Stimulated activated naive CD8-positive, alpha-beta T cell treated with anti-CD3 and anti-CD28 coated beads, Interleukin-15, Interleukin-2, amounts not matched to agents 100 ng/mL and 50 ng/mL, for 24 hours (primary cell): ENCODE results near the gene NCBP2L.
"Not testable (repeated sequence)": the region's sequence is repeated elsewhere in the genome, so short reads cannot be mapped to it uniquely, and the experiment has no call there.

Experiments used
- H3K27ac Mint-ChIP-seq: one replicate; pipeline ENCODE4 v1.8.0; 2021; ENCODE audit warnings: mild to moderate bottlenecking, mixed read lengths
- H3K27me3 Mint-ChIP-seq: one replicate; pipeline ENCODE4 v1.8.0; 2021; ENCODE audit warnings: mixed read lengths
- H3K36me3 Mint-ChIP-seq: one replicate; pipeline ENCODE4 v1.8.0; 2021; ENCODE audit warnings: low read depth, mixed read lengths
- H3K4me1 Mint-ChIP-seq: one replicate; pipeline ENCODE4 v1.8.0; 2021; ENCODE audit warnings: low read depth, mixed read lengths
- H3K4me3 Mint-ChIP-seq: one replicate; pipeline ENCODE4 v1.8.0; 2021; ENCODE audit warnings: mild to moderate bottlenecking, mixed read lengths
- H3K9me3 Mint-ChIP-seq: one replicate; pipeline ENCODE4 v1.8.0; 2021; ENCODE audit warnings: mixed read lengths

The NCBP2L gene

DNA sequence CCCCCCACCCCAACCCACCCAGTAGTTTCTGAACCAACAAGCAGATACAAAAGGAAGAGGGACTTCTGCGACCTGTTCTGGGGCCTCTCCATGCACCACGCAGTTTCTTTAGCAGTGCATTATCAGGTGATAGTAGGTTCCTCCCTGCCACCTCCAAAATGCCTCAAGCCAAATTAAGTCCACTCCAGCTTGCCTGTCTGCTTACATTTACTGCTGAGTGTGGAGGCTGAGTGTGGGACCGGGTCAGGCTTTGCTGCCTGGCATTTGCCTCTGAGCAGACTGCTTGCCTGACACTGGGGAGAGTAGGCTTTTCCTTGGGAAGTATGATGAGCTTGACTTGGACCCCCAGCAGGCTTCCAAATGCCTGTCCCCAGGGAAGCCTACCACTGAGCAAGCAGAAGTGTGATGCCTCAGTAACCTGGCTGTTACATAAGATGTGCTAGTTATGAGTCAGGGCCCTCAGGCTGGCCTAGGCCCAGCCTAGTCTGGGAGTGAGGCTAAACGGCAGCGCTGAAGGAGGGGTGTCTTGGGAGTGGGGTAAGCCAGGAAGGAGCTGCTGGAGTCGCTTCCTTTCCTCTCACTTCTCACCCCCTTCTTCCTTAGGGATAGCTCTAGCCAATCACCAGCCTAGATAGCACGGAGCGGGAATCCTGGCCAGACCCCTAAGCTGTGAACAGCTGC, 10.9 kb upstream of the NCBP2L start:
- no peaks in the 10 kb centered on the region for H3K9me3 Mint-ChIP-seq
- H3K27me3 Mint-ChIP-seq = no peaks in the 10 kb centered on the region
- no peak overlapping the region for H3K4me3 Mint-ChIP-seq
- H3K4me1 Mint-ChIP-seq = no peaks in the 10 kb centered on the region
- H3K27ac Mint-ChIP-seq = no peak overlapping the region
- no peaks in the 10 kb centered on the region for H3K36me3 Mint-ChIP-seq

DNA sequence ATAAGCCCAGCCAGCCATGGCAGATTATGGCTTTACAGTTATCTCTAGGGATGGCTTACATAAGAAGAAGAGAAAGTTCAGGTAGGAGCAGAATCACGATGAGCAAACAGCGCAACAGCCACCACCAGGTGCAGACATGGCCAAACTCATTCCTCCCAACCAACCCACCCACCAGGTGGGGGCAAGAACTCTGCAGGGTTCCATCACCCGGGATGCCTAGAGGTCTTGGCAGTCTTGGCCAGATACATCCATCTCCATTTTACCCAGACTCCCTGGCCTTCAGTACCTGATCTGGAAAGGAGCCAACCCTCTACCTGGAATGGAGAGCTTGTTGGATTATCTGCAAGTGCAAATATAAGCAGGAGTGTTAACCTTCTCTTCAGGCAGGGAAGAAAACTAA, 9.5 kb upstream of the NCBP2L start:
- Mint-ChIP-seq H3K27ac (no peak overlapping the region), H3K9me3 (no peaks in the 10 kb centered on the region), H3K4me1 (no peaks in the 10 kb centered on the region), H3K27me3 (no peaks in the 10 kb centered on the region), H3K4me3 (no peak overlapping the region), H3K36me3 (no peaks in the 10 kb centered on the region)

DNA sequence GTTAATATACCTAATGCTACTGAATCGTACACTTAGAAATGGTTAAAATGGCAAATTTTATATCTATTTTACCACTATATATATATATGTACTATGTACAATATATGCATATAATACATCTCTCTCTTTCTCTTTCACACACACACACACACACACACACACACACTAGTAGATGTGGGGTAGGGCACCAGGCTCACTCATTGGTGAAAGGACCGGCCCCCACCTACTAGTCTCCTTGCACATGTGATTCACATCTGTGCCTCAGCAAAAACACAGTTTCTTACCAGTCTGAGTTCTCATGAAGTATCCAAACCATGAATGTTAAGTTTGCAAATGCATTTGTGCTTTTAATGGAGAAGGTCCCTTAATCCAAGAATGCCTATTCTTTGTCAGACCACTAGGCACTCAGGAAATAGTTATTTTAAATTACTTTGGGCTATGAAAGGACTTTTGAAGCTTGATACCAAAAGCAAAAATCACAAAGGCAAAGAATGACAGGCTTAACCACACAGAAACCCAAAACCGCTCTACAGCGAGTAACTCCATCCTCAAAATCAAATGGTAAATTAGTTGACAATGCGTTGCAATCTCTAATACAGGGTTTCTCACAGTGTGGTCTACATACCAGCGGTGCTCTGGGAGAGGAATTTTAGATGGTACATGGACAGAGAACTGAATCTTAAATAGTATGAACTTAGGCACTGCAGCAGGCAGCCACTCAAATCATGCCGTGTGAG, 7.8 kb upstream of the NCBP2L start:
- Mint-ChIP-seq H3K27ac (no peak overlapping the region), H3K4me3 (no peak overlapping the region), H3K27me3 (no peaks in the 10 kb centered on the region), H3K4me1 (no peaks in the 10 kb centered on the region), H3K36me3 (no peaks in the 10 kb centered on the region), H3K9me3 (no peaks in the 10 kb centered on the region)

DNA sequence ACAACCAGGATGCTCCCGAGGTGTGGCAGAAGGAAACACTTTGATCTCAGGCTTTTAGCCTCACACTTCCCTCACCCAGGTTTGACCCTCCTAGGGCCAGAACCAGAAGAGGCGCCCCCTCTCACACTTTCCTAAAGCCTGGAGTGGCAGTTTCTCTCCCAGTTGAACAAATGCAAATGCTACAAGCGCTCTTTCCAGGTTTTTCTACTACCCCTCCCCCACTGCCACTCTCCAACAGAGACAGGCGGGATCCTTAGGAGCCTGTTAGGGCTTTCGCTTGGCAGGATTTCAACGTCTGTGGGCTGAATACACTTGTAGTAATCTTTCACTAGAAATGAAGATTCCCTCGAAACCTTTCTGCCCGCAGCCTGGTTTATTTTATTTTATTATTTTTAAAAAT, 4.3 kb upstream of the NCBP2L start:
- no peaks in the 10 kb centered on the region for H3K36me3 Mint-ChIP-seq
- no peaks in the 10 kb centered on the region for H3K9me3 Mint-ChIP-seq
- H3K4me3 Mint-ChIP-seq = no peak overlapping the region
- no peak overlapping the region for H3K27ac Mint-ChIP-seq
- peaks cover 9% of the 10 kb centered on the region for H3K4me1 Mint-ChIP-seq
- no peaks in the 10 kb centered on the region for H3K27me3 Mint-ChIP-seq

DNA sequence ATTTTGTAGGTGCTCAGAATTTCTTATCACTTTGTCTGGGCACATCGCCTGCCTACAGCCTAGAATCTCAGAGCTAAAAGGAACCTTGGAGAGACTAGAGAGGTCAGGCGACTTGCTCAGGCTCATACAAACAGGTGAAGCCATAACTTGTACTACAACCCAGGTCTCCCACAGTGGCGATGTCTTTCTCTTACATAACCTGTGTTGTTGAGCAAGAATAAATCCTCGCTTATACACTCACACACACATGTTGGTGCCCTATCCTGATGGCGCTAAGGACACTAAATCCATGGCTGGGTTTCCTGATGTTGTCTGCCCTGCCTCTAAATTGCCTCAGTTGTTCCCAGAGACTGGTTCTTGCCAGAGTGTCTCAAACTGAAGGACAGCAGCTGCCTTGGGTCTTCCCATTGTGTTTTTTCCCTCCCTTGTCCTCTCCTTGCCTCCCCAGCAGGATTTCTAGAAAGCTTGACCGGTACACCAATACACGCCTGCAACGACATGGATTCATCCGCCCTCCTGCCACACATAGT, 3.6 kb upstream of the NCBP2L start:
- H3K27ac Mint-ChIP-seq = no peak overlapping the region
- H3K27me3 Mint-ChIP-seq = no peaks in the 10 kb centered on the region
- no peaks in the 10 kb centered on the region for H3K9me3 Mint-ChIP-seq
- H3K4me3 Mint-ChIP-seq = no peak overlapping the region
- H3K4me1 Mint-ChIP-seq = peaks cover 9% of the 10 kb centered on the region
- no peaks in the 10 kb centered on the region for H3K36me3 Mint-ChIP-seq

DNA sequence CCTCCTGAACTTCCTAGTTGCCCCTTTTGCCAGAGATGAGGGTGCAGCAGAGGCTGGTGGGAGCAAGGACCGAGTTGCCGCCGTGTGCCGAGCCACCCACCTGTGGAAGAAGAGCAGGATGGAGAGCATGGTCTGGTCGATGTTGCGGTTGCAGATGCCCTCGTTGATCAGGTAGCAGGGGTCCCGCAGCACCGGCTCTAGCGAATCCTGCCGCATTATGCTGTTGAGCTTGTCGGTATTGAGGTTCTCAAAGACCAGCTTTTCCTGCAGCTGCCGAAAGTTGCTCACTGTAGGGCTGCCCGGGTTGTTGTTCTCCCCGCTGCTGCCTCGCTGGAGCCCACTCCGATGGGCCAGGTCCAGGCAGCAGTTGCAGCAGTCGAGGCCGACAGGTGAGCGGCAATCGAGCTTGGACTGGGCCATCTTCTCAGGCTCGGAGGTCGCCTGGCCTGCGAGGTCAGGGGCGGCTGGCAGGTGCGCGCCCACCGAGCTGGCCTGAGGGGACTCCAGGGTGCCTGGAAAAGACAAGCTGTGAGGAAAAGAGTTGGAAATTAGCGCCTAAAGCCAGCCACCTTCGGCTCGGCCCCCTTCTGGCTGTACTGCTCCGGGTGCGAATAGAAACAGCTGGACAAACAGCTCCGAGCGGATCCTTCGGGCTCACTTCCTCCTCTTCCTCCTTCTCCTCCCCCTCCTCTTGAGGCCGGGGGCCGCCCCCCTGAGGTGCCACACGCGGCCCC, 2.4 kb upstream of the NCBP2L start:
- H3K27ac Mint-ChIP-seq = no peak overlapping the region
- peaks cover 9% of the 10 kb centered on the region for H3K4me1 Mint-ChIP-seq
- H3K27me3 Mint-ChIP-seq = no peaks in the 10 kb centered on the region
- peak overlapping the region; percentile 48 for H3K4me3 Mint-ChIP-seq
- no peaks in the 10 kb centered on the region for H3K36me3 Mint-ChIP-seq
- no peaks in the 10 kb centered on the region for H3K9me3 Mint-ChIP-seq

DNA sequence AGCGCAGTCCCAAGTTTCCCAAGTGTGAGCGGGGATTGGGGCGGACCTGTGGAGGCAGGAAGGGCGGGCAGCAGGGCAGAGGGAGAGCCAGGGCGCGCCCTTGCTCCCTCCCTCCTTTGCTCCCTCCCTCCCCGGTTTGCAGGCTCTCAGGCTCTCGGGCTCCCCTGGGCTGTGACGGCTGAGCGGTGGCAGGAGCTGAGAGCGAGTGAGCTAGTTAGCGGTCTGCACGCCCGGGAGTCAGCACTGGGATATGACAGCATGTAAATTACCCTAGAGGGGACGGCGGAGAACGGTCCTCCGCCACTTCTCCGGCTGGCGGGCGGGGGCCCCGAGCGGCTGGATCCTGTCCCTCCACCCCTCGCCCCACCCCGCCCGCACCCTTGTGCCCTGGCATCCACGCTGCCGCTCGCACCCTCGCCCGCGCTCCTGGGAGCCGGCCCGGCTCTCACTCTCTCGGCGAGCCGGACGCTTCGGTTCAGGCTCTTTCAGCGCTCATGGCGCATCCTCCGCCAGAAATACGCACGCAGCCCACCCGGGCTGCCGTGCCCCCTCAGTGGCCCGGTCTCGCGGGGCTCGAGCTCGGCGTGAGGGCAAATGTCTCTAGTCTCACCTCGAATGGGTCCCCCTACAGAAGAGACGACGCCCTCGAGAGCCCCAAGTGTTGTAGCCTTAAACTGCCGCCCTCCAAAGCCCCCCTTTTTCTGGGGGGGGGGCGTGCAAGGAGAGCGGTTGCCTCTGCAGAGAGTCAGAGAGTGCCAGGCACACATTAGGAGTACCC, 1.6 kb upstream of the NCBP2L start, which contains the start of gene TSC22D3:
Gene TSC22D3, minus strand, starts transcription at position 54 of the 778 bp plus-strand sequence. CDS start 368 bp downstream, outside the sequence.
- H3K36me3 Mint-ChIP-seq = no peaks in the 10 kb centered on the region
- no peaks in the 10 kb centered on the region for H3K9me3 Mint-ChIP-seq
- H3K27ac Mint-ChIP-seq = peak within 1 kb of the TSS; percentile 81
- peaks cover 9% of the 10 kb centered on the region for H3K4me1 Mint-ChIP-seq
- H3K27me3 Mint-ChIP-seq = no peaks in the 10 kb centered on the region
- peak within 1 kb of the TSS; percentile 82 for H3K4me3 Mint-ChIP-seq

DNA sequence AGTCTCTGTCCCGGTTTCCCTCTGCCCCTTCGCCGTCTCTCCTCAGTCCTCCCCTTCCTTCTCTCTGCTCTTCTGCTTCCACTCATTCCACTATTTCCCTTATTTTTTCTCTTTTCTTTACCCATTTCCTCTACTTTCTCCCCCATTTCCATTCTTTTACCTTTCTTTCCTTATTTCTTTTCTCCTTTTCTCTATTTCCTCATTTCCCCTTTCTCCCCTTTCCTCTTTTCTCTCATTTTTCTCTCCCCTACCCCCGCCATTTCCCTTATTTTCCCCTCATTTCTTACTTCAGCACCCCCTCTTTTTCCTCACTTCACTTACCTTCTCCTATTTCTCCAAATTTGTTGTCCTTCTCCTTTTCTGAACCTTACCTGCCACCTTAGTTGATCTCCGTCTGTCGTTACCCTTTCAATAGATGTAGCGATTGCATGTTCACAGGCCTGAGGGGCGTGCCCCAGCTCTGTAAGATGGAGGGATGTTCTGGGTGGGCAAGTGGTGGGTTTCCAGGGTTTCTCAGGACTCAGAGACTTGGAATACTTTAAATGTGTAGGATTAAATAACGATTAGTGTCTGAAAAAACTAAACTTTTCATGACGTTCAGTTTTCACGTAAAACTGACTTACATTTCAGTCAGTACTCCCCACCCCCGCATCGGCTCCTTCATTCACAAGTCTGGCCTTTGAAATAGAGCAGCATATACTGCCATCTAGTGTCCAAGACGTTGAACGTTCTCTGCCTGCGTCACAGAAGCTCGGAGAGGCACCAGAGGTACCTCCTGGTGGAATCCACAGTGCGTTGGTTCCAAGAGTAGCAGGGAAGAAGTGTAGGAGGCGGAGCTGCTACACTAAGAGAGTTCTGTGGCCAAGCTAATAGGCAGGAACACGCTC, 641 bp upstream of the NCBP2L start:
- H3K36me3 Mint-ChIP-seq = no peaks in the 10 kb centered on the region
- peak overlapping the region; percentile 81 for H3K27ac Mint-ChIP-seq
- no peaks in the 10 kb centered on the region for H3K9me3 Mint-ChIP-seq
- H3K4me1 Mint-ChIP-seq = peaks cover 9% of the 10 kb centered on the region
- no peaks in the 10 kb centered on the region for H3K27me3 Mint-ChIP-seq
- peak overlapping the region; percentile 82 for H3K4me3 Mint-ChIP-seq

DNA sequence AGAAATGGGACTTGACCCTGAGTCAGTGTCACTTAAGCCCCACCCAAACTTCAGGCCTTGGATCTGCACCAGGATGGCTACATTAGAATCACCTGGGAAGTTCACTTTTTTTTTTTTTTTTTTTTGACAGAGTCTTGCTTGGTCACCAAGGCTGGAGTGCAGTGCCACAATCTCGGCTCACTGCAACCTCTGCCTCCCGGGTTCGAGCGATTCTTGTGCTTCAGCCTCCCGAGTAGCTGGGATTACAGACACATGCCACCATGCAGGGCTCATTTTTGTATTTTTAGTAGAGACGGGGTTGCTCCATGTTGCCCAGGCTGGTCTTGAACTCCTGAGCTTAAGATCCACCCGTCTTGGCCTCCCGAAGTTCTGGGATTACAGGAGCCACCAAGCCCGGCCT, 3.0 kb downstream of the NCBP2L start:
- H3K27ac Mint-ChIP-seq = no peak overlapping the region
- no peaks in the 10 kb centered on the region for H3K9me3 Mint-ChIP-seq

DNA sequence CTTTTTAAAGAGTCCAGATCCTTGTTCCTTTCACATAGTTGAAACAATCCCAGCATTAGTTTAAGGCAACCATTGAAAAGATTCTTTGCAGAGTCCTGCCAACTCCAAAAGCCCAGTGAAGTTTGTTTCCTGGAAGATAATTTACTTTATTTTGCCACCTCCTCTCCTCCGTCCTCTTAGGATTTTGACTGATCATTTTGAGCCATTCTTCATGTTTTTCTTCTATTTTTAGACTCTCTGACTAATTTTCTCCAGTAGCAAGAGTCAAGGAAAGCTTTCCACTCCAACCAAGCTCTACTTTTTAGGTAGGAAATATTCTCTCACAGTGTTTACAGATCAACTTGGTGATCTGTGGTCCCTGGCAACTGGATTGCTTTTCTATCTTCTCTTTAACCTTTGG, 10.3 kb downstream of the NCBP2L start:
- Mint-ChIP-seq H3K4me1 (no peaks in the 10 kb centered on the region), H3K4me3 (no peak overlapping the region), H3K27me3 (peaks cover 4% of the 10 kb centered on the region), H3K36me3 (no peaks in the 10 kb centered on the region), H3K27ac (no peak overlapping the region), H3K9me3 (no peaks in the 10 kb centered on the region)

More for the DNA sequence above, 3.0 kb downstream of the NCBP2L start:
- Mint-ChIP-seq H3K4me1 (peaks cover 9% of the 10 kb centered on the region), H3K36me3 (no peaks in the 10 kb centered on the region), H3K27me3 (no peaks in the 10 kb centered on the region), H3K4me3 (no peak overlapping the region)

DNA sequence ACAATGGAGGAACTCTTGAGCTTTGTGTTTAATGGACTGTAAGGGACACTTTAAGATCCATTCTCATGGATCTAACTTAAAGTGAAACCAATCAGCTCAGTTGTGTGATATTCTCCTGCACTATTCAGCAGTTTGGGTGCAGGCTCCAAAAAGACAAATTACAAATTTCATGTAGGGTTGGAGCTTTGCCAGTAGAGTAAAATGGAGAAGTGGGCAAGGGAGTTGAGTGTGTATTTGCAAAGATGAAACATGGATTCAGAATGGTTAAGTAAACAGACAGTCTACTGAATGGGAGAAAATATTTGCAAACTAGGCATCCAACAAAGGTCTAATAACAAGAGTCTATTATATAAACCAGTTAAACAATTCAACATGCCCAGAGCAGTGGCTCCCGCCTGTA, 26.9 kb downstream of the NCBP2L start:
- peaks cover 9% of the 10 kb centered on the region for H3K27me3 Mint-ChIP-seq
- H3K4me1 Mint-ChIP-seq = no peaks in the 10 kb centered on the region
- H3K36me3 Mint-ChIP-seq = no peaks in the 10 kb centered on the region
- H3K27ac Mint-ChIP-seq = no peak overlapping the region
- H3K4me3 Mint-ChIP-seq = no peak overlapping the region
- H3K9me3 Mint-ChIP-seq = no peaks in the 10 kb centered on the region

DNA sequence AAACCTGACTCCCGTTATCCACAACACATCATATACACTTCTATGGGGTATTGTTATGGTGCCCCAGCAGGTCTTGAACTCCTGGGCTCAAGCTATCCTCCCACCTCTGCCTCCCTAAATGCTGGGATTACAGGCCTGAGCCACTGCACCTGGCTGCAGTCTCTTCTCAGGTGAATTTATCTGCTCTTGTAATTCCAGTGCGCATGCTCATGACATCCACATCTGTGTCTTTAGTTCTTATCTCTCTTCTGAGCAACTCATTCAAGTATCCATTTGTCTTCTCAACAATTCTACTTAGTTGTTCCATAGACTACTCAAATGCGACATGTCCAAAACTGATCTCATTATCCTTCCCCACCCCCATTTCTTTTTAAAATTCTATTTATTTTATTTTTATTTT, 27.6 kb downstream of the NCBP2L start:
- Mint-ChIP-seq H3K36me3 (no peaks in the 10 kb centered on the region), H3K27me3 (peaks cover 9% of the 10 kb centered on the region), H3K9me3 (no peaks in the 10 kb centered on the region), H3K27ac (no peak overlapping the region), H3K4me3 (no peak overlapping the region), H3K4me1 (no peaks in the 10 kb centered on the region)

DNA sequence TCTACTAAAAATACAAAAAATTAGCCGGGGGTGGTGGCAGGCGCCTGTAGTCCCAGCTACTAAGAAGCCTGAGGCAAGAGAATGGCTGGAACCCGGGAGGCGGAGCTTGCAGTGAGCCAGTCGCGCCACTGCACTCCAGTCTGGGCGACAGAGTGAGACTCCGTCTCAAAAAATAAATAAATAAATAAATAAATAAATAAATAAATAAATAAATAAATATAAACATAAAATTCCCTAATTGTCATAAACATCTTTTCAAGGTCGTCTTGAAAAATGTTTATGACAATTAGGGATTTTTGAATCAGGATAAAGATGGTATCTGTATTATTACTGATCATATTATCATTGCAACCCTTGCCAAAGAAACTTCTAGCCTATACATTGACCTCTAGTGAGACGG, 32.5 kb downstream of the NCBP2L start:
- H3K36me3 Mint-ChIP-seq, H3K27ac Mint-ChIP-seq, H3K4me3 Mint-ChIP-seq, H3K9me3 Mint-ChIP-seq, H3K4me1 Mint-ChIP-seq: not testable (repeated sequence)
- H3K27me3 Mint-ChIP-seq = peaks cover 15% of the 10 kb centered on the region
